SJCRH30 (cell line): ENCODE results near the gene RHOBTB1. TPM values are rescaled to one million over a fixed set of nuclear protein-coding genes. Genes with fewer than 3 reads are reported as not detected.
"Not testable (repeated sequence)": the region's sequence is repeated elsewhere in the genome, so short reads cannot be mapped to it uniquely, and the experiment has no call there.

ENCODE experiments used
- DNase-seq, 2 experiments: peaks; one replicate each; pipeline ENCODE4 v3.0.0-alpha.2; 2015 to 2020
- H3K27ac ChIP-seq: fragments of 250-450 bp; sonication (Bioruptor Pico); 2 replicates; pipeline ENCODE4 v1.5.1; 2020; ENCODE audit warnings: mild to moderate bottlenecking, moderate library complexity
- H3K27me3 ChIP-seq: fragments of 250-450 bp; sonication (Bioruptor Pico); 2 replicates; pipeline ENCODE4 v1.5.1; 2020; ENCODE audit warnings: mild to moderate bottlenecking, moderate library complexity
- H3K36me3 ChIP-seq: fragments of 250-450 bp; sonication (Bioruptor Pico); 2 replicates; pipeline ENCODE4 v1.5.1; 2020; ENCODE audit warnings: mild to moderate bottlenecking, moderate library complexity
- H3K4me1 ChIP-seq: fragments of 250-450 bp; sonication (Bioruptor Pico); 2 replicates; pipeline ENCODE4 v1.5.1; 2020; ENCODE audit warnings: mild to moderate bottlenecking, moderate library complexity
- H3K4me3 ChIP-seq: fragments of 250-450 bp; sonication (Bioruptor Pico); 2 replicates; pipeline ENCODE4 v1.5.1; 2020; ENCODE audit warnings: mild to moderate bottlenecking, moderate library complexity
- H3K9me3 ChIP-seq: fragments of 250-450 bp; sonication (Bioruptor Pico); replicated peaks from 2 replicates; pipeline ENCODE4 v1.5.1; 2020; ENCODE audit warnings: mild to moderate bottlenecking, moderate library complexity
- total RNA-seq: library from RNA; depleted of rRNA; stranded (reverse); fragments of >200 nt; shearing (Covaris generic); gene quantifications from 2 replicates; pipeline ENCODE4 v1.2.3, GENCODE V29; 2014

RHOBTB1 gene
- total RNA-seq, 1 experiment from 2014 or later: 23.6 TPM

GRCh38 chr10:60911715-60912114 lies 32.3 kb downstream of the RHOBTB1 start:
- no peaks in the 10 kb centered on the region for H3K27me3 ChIP-seq
- peaks cover 24% of the 10 kb centered on the region for H3K36me3 ChIP-seq
- peaks cover 5% of the 10 kb centered on the region; the same call in 1 of the 2 replicates for H3K4me1 ChIP-seq
- no peaks in the 10 kb centered on the region for H3K9me3 ChIP-seq
- no peak overlapping the region for H3K4me3 ChIP-seq
- no peak for DNase-seq
- H3K27ac ChIP-seq: no peak overlapping the region

- Histone ChIP-seq H3K4me1 (peaks cover 5% of the 10 kb centered on the region; the same call in 1 of the 2 replicates), H3K36me3 (peaks cover 24% of the 10 kb centered on the region), H3K27me3 (no peaks in the 10 kb centered on the region), H3K27ac (no peak overlapping the region), H3K9me3 (no peaks in the 10 kb centered on the region), H3K4me3 (no peak overlapping the region)
- no peak for DNase-seq
Measured at GRCh38 chr10:60911216-60911615, 32.8 kb downstream of the RHOBTB1 start.

GRCh38 chr10:60910543-60910942 lies 33.4 kb downstream of the RHOBTB1 start:
- Histone ChIP-seq H3K4me3 (no peak overlapping the region), H3K27ac (no peak overlapping the region), H3K9me3 (no peaks in the 10 kb centered on the region), H3K36me3 (peaks cover 29% of the 10 kb centered on the region), H3K27me3 (no peaks in the 10 kb centered on the region), H3K4me1 (peaks cover 5% of the 10 kb centered on the region; the same call in 1 of the 2 replicates)
- DNase-seq: no peak

GRCh38 chr10:60908896-60909295 lies 35.1 kb downstream of the RHOBTB1 start:
- no peak overlapping the region for H3K4me3 ChIP-seq
- no peaks in the 10 kb centered on the region for H3K4me1 ChIP-seq
- DNase-seq: no peak
- H3K36me3 ChIP-seq: peaks cover 29% of the 10 kb centered on the region
- no peak overlapping the region for H3K27ac ChIP-seq
- H3K9me3 ChIP-seq: no peaks in the 10 kb centered on the region
- no peaks in the 10 kb centered on the region for H3K27me3 ChIP-seq

- Histone ChIP-seq H3K27ac (no peak overlapping the region), H3K9me3 (no peaks in the 10 kb centered on the region), H3K4me3 (no peak overlapping the region), H3K27me3 (no peaks in the 10 kb centered on the region), H3K4me1 (no peaks in the 10 kb centered on the region), H3K36me3 (peaks cover 29% of the 10 kb centered on the region)
- no peak for DNase-seq
Measured at GRCh38 chr10:60908031-60908430, 36.0 kb downstream of the RHOBTB1 start.

GRCh38 chr10:60907236-60907635 lies 36.7 kb downstream of the RHOBTB1 start:
- Histone ChIP-seq H3K9me3 (no peaks in the 10 kb centered on the region), H3K36me3 (peaks cover 29% of the 10 kb centered on the region), H3K27ac (no peak overlapping the region), H3K4me1 (no peaks in the 10 kb centered on the region), H3K4me3 (no peak overlapping the region), H3K27me3 (no peaks in the 10 kb centered on the region)
- no peak for DNase-seq

- H3K9me3 ChIP-seq, DNase-seq, H3K27me3 ChIP-seq, H3K4me1 ChIP-seq, H3K27ac ChIP-seq, H3K4me3 ChIP-seq: not testable (repeated sequence)
- H3K36me3 ChIP-seq: peaks cover 29% of the 10 kb centered on the region
Measured at GRCh38 chr10:60906825-60907224, 37.2 kb downstream of the RHOBTB1 start.

GRCh38 chr10:60906411-60906810 lies 37.6 kb downstream of the RHOBTB1 start:
- Histone ChIP-seq H3K36me3 (peaks cover 29% of the 10 kb centered on the region), H3K4me3 (no peak overlapping the region), H3K27ac (no peak overlapping the region), H3K27me3 (no peaks in the 10 kb centered on the region), H3K4me1 (no peaks in the 10 kb centered on the region), H3K9me3 (no peaks in the 10 kb centered on the region)
- DNase-seq: no peak

GRCh38 chr10:60905580-60905979 lies 38.4 kb downstream of the RHOBTB1 start:
- Histone ChIP-seq H3K27me3 (no peaks in the 10 kb centered on the region), H3K4me3 (no peak overlapping the region), H3K4me1 (no peaks in the 10 kb centered on the region), H3K9me3 (no peaks in the 10 kb centered on the region), H3K36me3 (peaks cover 24% of the 10 kb centered on the region), H3K27ac (no peak overlapping the region)
- no peak for DNase-seq

- Histone ChIP-seq H3K27me3 (no peaks in the 10 kb centered on the region), H3K27ac (no peak overlapping the region), H3K4me3 (no peak overlapping the region), H3K9me3 (no peaks in the 10 kb centered on the region), H3K36me3 (peaks cover 15% of the 10 kb centered on the region), H3K4me1 (no peaks in the 10 kb centered on the region)
- no peak for DNase-seq
Measured at GRCh38 chr10:60903096-60903495, 40.9 kb downstream of the RHOBTB1 start.

GRCh38 chr10:60901561-60902235 lies 42.3 kb downstream of the RHOBTB1 start:
- Histone ChIP-seq H3K27me3 (no peaks in the 10 kb centered on the region), H3K36me3 (peaks cover 5% of the 10 kb centered on the region; the same call in 1 of the 2 replicates), H3K27ac (no peak overlapping the region), H3K4me3 (no peak overlapping the region), H3K4me1 (0 out of 2 replicates have a peak, but pooled peaks cover under 1% of the 10 kb centered on the region), H3K9me3 (no peaks in the 10 kb centered on the region)
- DNase-seq: no peak

- Histone ChIP-seq H3K27me3 (no peaks in the 10 kb centered on the region), H3K36me3 (no peaks in the 10 kb centered on the region), H3K4me1 (peaks cover 8% of the 10 kb centered on the region), H3K4me3 (no peak overlapping the region), H3K27ac (no peak overlapping the region), H3K9me3 (no peaks in the 10 kb centered on the region)
- no peak for DNase-seq
Measured at GRCh38 chr10:60899266-60899665, 44.7 kb downstream of the RHOBTB1 start.

- Histone ChIP-seq H3K27ac (no peak overlapping the region), H3K36me3 (no peaks in the 10 kb centered on the region), H3K27me3 (no peaks in the 10 kb centered on the region), H3K4me3 (no peak overlapping the region), H3K4me1 (peaks cover 8% of the 10 kb centered on the region), H3K9me3 (no peaks in the 10 kb centered on the region)
- DNase-seq: no peak
Measured at GRCh38 chr10:60898321-60898720, 45.7 kb downstream of the RHOBTB1 start.

GRCh38 chr10:60896810-60897209 lies 47.2 kb downstream of the RHOBTB1 start:
- peaks cover 8% of the 10 kb centered on the region for H3K4me1 ChIP-seq

GRCh38 chr10:60896033-60896432 lies 48.0 kb downstream of the RHOBTB1 start:
- no peaks in the 10 kb centered on the region for H3K9me3 ChIP-seq
- peaks cover 8% of the 10 kb centered on the region for H3K4me1 ChIP-seq
- no peaks in the 10 kb centered on the region for H3K27me3 ChIP-seq
- no peak overlapping the region for H3K4me3 ChIP-seq
- peak in 1 of 2 experiments; percentile 19 for DNase-seq
- peaks cover 6% of the 10 kb centered on the region; the same call in 1 of the 2 replicates for H3K36me3 ChIP-seq
- H3K27ac ChIP-seq: no peak overlapping the region

More at GRCh38 chr10:60896810-60897209, 47.2 kb downstream of the RHOBTB1 start:
- no peak overlapping the region for H3K27ac ChIP-seq
- H3K36me3 ChIP-seq: peaks cover 5% of the 10 kb centered on the region; the same call in 1 of the 2 replicates
- DNase-seq: no peak
- H3K9me3 ChIP-seq: no peaks in the 10 kb centered on the region
- H3K4me3 ChIP-seq: no peak overlapping the region
- H3K27me3 ChIP-seq: no peaks in the 10 kb centered on the region

- Histone ChIP-seq H3K4me1 (peaks cover 8% of the 10 kb centered on the region), H3K27me3 (no peaks in the 10 kb centered on the region), H3K27ac (no peak overlapping the region), H3K9me3 (no peaks in the 10 kb centered on the region), H3K36me3 (peaks cover 6% of the 10 kb centered on the region; the same call in 1 of the 2 replicates), H3K4me3 (no peak overlapping the region)
- DNase-seq: no peak
Measured at GRCh38 chr10:60894786-60895185, 49.2 kb downstream of the RHOBTB1 start.
